Inferior parietal cortex (tissue), 1 donor: ENCODE measurements around the gene RBM18.

Source experiments
- DNase-seq: peaks from one replicate; pipeline ENCODE4 v3.0.0-alpha.2; 2016; ENCODE audit errors: extremely low spot score

The RBM18 gene

DNA sequence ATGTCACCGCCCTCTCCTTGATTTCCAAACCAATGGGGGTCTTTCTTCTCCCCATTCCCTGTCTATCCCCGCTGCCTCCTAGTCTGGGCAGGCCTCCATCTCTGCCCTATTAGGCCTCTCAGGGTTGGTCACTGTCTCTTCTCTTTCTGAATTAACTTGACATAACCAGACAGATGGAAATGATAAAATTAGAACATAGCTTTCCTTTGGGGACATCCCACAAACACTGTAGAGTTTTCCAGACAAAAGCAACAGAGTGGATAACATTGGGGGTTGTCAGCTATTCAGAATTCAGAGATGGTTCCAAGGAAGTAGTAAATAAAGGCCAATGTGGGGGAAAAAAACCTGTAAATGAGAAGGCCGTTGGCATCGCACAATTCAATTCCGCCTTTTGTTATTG lies 60.6 kb downstream of the RBM18 start:
- no peak for DNase-seq

DNA sequence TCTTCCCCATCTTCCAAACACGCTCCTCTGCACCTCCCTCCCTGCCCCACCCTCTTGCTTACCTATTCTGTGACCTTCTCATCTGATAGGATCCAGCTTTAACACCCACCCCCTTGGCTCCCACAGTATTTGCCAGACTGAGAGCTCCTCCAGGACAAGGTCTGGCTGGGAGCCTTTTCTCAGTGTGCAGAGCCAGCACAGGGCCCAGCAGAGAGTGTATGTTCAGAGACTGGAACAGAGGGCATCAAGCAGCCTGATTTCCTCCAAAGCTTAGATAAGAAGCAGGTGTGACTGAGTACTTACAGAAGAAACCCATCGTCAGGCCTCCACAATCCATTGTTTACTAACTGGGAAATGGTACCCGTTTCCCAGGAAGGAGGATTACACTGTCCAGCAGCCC lies 62.5 kb downstream of the RBM18 start:
- no peak for DNase-seq

DNA sequence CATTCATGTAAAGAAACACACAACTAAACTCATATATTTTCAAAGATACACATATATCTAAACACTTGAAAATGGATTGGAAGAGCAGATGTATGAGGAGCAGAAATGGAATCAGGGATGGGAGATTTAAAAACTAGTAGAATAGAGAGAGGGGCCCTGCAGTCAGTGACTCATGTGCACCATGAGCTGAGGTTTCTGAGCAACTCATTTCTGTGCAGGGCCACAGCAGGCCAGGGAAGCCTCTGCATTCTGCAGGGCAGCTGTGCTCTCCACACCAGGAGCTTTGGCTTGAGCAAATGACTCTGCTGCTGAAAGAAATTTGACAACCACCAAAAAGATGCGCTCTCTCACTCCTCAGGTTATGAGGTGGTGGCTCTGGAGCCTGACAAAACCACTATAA lies 63.0 kb downstream of the RBM18 start:
- DNase-seq, result no peak

DNA sequence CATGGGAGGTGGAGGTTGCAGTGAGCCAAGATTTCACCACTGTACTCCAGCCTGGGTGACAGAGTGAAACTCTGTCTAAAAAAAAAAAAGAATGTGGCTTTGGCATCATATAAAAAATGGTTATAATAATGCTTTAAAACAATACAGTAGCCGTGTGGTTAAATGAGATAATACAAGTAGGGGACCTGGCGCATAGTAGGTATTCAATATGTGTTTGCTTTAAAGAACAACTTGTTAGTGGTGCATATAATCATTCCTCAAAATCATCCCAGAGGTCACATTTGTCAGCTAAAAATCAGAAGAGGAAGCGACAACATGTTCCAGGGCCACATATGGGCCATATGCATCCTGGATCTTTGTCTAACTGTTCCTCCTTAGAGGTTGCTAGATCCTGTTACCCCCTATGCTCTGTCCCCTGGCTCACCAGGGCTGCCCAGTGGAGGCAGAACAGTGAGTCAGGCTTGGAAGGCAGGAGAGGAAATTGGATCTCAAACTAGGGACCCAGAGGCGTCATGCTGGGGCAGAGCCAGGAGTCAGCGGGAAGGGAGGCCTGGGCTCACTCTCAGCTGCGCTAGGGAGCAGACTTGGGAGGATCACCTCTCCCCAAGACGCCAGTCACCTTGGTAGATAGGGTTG lies 63.6 kb downstream of the RBM18 start:
- DNase-seq, result no peak

DNA sequence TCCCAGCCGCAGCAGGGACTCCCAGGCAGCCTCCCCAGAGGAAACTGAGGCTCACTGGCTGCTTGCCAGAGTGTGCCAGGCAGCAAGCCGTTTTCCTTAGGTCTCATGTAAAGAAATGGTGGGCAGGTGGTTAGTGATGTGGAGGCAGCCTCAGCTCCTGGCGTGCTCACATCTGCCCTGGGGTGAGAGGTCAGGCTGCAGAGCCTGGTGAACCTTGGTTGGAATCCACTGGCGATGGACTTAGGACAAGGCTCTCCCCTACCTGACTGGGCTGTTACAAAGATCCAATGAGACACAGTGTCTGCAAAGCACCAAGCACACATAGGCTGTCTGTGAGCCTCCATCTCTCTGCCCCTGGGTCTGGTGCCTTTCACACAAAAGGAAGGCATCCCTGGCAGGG lies 66.8 kb downstream of the RBM18 start:
- DNase-seq, result no peak

DNA sequence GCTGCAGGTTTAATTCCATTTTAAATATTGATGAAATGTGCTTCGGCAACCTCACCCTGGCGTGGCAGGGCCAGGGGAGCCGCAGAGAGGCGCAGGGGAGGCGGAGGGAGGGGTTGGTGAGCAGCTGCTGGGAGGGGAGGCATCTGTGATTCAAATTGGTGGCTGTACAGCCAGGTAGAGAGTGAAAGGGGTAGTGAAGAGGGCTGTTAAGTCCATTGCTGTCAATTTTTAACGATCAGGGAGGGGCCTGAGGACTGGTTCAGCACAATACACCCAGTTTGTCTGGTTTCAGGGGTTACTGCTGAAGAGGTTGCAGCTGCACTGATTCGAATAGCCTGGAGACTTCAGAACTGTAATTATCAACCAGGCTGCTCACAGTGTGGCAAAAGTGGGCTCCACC lies 67.2 kb downstream of the RBM18 start:
- no peak for DNase-seq

DNA sequence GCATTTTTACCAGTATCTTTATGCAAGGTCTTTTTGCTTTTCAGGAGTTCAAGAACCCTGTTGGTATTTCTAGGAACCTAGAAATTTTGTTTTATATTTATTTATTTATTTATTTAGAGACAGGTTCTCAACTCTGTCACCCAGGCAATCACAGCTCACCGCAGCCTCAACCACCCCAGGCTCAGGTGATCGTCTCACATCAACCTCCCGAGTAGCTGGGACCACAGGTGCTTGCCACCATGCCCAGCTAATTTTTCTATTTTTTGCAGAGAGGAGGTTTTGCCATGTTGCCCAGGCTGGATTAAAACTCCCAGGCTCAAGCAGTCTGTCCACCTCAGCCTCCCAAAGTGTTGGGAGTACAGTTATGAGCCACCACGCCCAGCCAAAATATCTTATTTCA lies 68.8 kb downstream of the RBM18 start:
- DNase-seq, result no peak

DNA sequence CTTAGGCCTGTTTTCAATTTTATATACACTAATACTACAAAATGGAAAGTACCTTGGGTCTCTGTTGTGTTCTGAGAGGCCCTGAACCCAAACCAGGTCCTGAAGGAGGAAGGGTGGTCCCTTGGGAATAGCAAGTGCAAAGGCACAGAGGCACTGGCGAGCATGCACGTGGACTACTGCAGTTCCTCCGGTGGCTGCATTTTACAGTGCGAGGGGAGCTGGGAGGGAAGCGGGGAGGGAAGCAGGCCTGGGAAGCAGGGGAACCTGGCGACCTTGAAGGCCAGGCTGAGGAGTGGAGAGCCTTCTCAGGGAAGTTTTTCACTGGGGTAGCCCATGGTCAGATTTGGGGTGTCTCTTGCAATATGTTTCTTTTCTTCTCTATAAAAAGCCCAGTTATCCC lies 71.0 kb downstream of the RBM18 start:
- DNase-seq, result no peak

DNA sequence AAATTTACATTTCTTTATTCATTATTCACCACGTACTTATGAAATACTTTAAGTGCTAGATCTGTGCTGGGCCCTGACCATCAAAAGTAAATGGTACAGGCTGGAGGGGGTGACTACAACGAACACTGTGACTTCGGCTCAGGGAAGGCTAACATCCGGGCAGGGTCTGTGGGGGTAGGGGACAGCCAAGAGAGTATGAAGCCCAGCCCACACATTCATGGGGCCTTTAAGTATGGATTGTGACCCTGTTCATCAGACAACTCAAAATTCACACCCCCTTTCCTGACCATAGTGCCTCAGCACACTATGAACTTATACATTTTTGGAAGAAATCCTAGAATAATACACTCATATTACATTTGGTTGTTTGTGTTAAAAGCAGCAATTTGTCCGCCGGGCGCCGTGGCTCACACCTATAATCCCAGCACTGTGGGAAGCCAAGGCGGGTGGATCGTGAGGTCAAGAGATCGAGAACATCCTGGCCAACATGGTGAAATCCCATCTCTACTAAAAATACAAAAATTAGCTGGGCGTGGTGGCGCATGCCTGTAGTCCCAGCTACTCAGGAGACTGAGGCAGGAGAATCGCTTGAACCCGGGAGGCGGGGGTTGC lies 71.6 kb downstream of the RBM18 start:
- no peak for DNase-seq

DNA sequence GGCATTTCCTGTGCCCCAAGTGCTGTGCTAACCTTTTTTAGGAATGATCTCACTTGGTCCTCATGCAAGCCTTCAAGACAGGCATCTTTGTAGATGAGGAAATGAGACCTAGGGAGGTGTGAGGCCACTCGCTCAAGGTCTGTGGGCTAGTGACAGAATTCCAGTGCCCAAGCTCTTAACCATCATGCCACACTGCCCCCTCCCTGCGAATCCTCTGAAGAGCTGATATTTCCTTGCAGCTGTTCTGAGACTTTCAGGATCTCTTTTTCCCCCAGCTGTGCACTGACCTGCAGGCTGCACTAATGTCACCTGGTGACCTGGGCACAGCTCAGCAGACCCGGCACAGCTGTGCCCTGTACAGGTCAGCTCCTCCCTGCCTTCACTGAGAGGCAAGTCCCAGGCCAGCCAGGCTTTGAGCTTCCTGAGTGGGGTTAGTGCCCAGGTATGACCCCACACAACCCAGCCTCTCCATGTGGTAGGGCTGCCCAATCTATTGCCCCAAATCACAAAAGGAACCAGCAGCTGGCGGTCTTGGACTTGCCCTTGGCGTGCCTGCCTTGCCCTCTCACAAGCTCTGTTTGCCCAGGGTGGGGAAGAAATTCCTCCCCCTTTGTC lies 72.3 kb downstream of the RBM18 start:
- no peak for DNase-seq

DNA sequence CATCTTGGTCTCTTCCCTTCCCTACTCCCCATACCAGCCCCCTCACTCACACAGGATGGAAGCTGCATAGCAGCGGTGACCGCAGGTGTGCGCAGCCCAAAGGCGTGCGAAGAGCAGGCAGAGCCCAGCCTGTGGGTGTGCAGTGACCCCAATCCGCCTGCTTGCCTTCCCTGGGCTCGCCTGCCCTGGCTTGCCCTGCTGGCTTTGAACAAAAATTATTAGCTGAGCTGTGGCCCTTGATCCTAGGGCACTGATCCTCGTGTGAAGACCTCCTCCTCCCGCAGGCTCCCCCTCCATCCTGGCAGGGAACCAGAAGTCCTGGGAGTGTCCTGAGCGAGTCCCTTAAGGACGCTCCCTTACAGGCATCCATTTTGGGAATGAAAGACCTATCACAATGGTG lies 73.1 kb downstream of the RBM18 start:
- DNase-seq, result no peak

DNA sequence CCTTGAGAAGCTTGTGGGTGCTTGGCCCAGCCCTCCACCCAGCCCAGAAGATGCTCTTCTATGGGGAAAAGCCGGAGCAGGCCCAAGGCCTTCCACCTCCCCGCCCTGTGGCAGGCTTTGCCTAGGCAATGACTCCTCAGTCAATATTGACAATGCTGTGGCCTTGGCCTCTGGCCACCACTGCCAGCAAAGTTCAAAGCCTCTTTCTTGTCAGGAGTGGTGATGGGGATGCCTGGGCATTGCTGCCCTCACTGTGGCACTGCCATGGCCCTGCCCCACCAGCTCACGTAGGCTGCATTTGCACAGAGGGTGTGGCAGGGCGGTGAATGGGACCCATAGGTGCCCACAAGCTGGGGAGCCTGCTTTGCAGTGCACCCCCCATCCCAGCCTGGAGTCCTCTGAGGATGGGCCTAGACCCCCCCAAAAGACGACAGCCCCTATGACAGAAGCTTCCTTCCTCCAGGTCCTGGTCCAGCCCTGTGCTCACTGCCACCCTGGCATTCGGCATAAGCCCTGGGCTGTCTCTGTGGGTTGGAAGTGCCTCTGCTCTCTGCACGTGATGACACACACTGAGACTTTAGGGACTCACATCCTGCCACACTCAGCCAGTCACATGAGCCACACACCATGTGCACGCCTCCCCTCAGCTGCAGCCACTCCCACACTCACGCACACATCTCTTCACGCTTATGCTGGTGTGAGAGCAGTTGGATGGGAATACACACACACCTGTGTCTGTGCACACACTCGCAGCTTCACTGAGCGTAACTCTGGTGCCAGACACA lies 73.9 kb downstream of the RBM18 start:
- peak; percentile 15 for DNase-seq

DNA sequence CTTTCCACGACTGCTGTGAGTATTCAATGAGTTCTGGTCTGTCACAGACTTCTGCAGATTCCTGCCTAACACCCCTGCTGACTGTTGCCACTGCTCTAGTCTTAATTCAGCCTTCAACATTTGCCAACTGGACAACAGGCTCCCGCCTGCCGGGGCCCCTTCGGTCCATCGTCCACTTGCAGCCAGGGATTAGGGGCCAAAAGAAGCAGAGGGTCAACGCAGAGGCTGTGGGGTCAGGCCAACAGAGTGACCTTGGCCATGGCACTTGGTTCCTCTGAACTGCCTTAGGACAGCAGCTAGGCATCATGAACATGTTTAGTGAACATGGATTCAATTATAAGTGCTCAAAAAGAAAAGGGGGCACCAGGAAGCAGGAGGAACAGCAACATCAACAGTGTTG lies 76.3 kb downstream of the RBM18 start:
- DNase-seq, result no peak
